Liver (tissue), 9 donors: ENCODE data around the gene SDHB. TPM values are rescaled to one million over a fixed set of nuclear protein-coding genes. Genes with fewer than 3 reads are reported as not detected.

ENCODE experiments used
- DNase-seq: peaks from one replicate; pipeline ENCODE4 v3.0.0-alpha.2; 2017; ENCODE audit warnings: low spot score
- H3K27ac ChIP-seq, 2 donors: one replicate each; pipeline ENCODE4 v1.7.0; 2013; ENCODE audit warnings: inconsistent platforms in 2 of 2, low read length in 2 of 2, control low read depth in 1 of 2, low read depth in 1 of 2, mild to moderate bottlenecking in 1 of 2
- H3K27me3 ChIP-seq, 4 donors: one replicate each; pipeline versions ENCODE4 v1.6.1 to v1.7.0; 2013; ENCODE audit warnings: low read length in 3 of 4, inconsistent platforms in 1 of 4, mild to moderate bottlenecking in 1 of 4, moderate library complexity in 1 of 4; ENCODE audit not compliant: control insufficient read depth in 4 of 4, insufficient read depth in 4 of 4
- H3K36me3 ChIP-seq, 4 donors: one replicate each; pipeline versions ENCODE4 v1.6.1 to v1.7.0; 2013; ENCODE audit warnings: low read length in 3 of 4, mild to moderate bottlenecking in 3 of 4, low read depth in 1 of 4, moderate library complexity in 1 of 4; ENCODE audit not compliant: control insufficient read depth in 4 of 4, insufficient read depth in 3 of 4
- H3K4me1 ChIP-seq, 4 donors: one replicate each; pipeline versions ENCODE4 v1.6.1 to v1.7.0; 2013; ENCODE audit warnings: low read length in 3 of 4, mild to moderate bottlenecking in 3 of 4, moderate library complexity in 1 of 4; ENCODE audit not compliant: control insufficient read depth in 4 of 4, insufficient read depth in 4 of 4
- H3K4me3 ChIP-seq, 3 donors: one replicate each; pipeline versions ENCODE4 v1.6.1 to v1.7.0; 2013; ENCODE audit warnings: low read length in 3 of 3, control low read depth in 1 of 3, low read depth in 1 of 3, mild to moderate bottlenecking in 1 of 3
- H3K9ac ChIP-seq, 2 donors: one replicate each; pipeline ENCODE4 v1.7.0; 2013; ENCODE audit warnings: low read length in 2 of 2, mild to moderate bottlenecking in 2 of 2, moderate library complexity in 2 of 2, control low read depth in 1 of 2, low read depth in 1 of 2
- H3K9me3 ChIP-seq, 4 donors: one replicate each; pipeline versions ENCODE4 v1.6.1 to v1.7.0; 2013; ENCODE audit warnings: low read length in 3 of 4; ENCODE audit not compliant: control insufficient read depth in 4 of 4
- ATF3 ChIP-seq: IDR thresholded peaks from 2 replicates; pipeline ENCODE4 v1.6.1; 2016; ENCODE audit warnings: antibody characterized with exemption
- EGR1 ChIP-seq, 2 donors: IDR thresholded peaks; 2 replicates each; pipeline ENCODE4 v1.6.1; 2016 to 2018; ENCODE audit warnings: antibody characterized with exemption in 2 of 2, low read depth in 2 of 2
- FOXA1 ChIP-seq: IDR thresholded peaks from 2 replicates; pipeline ENCODE4 v1.6.1; 2016; ENCODE audit warnings: antibody characterized with exemption
- FOXA2 ChIP-seq: IDR thresholded peaks from 2 replicates; pipeline ENCODE4 v1.6.1; 2016; ENCODE audit warnings: antibody characterized with exemption
- GABPA ChIP-seq, 2 donors: IDR thresholded peaks in 1 of 2; conservative IDR thresholded peaks in 1 of 2; 2 replicates each; pipeline ENCODE4 v1.6.1; 2016; ENCODE audit warnings: antibody characterized with exemption in 2 of 2, mild to moderate bottlenecking in 1 of 2, moderate library complexity in 1 of 2
- HNF4A ChIP-seq, 2 donors: conservative IDR thresholded peaks; 2 replicates each; pipeline ENCODE4 v1.6.1; 2016; ENCODE audit warnings: antibody characterized with exemption in 2 of 2, mild to moderate bottlenecking in 2 of 2
- HNF4G ChIP-seq: IDR thresholded peaks from 2 replicates; pipeline ENCODE4 v1.6.1; 2016; ENCODE audit warnings: antibody characterized with exemption
- JUND ChIP-seq, 2 donors: IDR thresholded peaks; 2 replicates each; pipeline ENCODE4 v1.6.1; 2016; ENCODE audit warnings: antibody characterized with exemption in 2 of 2
- MAX ChIP-seq: IDR thresholded peaks from 2 replicates; pipeline ENCODE4 v1.6.1; 2016; ENCODE audit warnings: antibody characterized with exemption
- NR2F2 ChIP-seq: IDR thresholded peaks from 2 replicates; pipeline ENCODE4 v1.6.1; 2016; ENCODE audit warnings: antibody characterized with exemption
- RAD21 ChIP-seq, 2 donors: IDR thresholded peaks; 2 replicates each; pipeline ENCODE4 v1.6.1; 2016; ENCODE audit warnings: antibody characterized with exemption in 2 of 2, mild to moderate bottlenecking in 2 of 2
- REST ChIP-seq: IDR thresholded peaks from 2 replicates; pipeline ENCODE4 v1.6.1; 2016; ENCODE audit warnings: antibody characterized with exemption, mild to moderate bottlenecking
- RXRA ChIP-seq, 2 donors: IDR thresholded peaks; 2 replicates each; pipeline ENCODE4 v1.6.1; 2017 to 2018; ENCODE audit warnings: antibody characterized with exemption in 2 of 2, mild to moderate bottlenecking in 1 of 2
- SP1 ChIP-seq: IDR thresholded peaks from 2 replicates; pipeline ENCODE4 v1.6.1; 2018; ENCODE audit warnings: antibody characterized with exemption, mild to moderate bottlenecking
- TAF1 ChIP-seq: conservative IDR thresholded peaks from 2 replicates; pipeline ENCODE4 v1.6.1; 2016; ENCODE audit warnings: antibody characterized with exemption, mild to moderate bottlenecking
- YY1 ChIP-seq: IDR thresholded peaks from 2 replicates; pipeline ENCODE4 v1.6.1; 2016; ENCODE audit warnings: antibody characterized with exemption, mild to moderate bottlenecking
- ZBTB33 ChIP-seq: IDR thresholded peaks from 2 replicates; pipeline ENCODE4 v1.6.1; 2016; ENCODE audit warnings: antibody characterized with exemption
- whole genome bisulfite sequencing: extraction: QIAGEN DNeasy Blood & Tissue Kit; methylation state at CpG from one replicate; pipeline ENCODE4 v1.1.7; 2013; 5-methylcytosine and 5-hydroxymethylcytosine counted together
- polyA plus RNA-seq, 2 donors: library from polyadenylated mRNA; stranded (reverse) in 1 of 2; unstranded in 1 of 2; fragments of 200-250 nt in 1 of 2; fragments of >200 nt in 1 of 2; fragmentation: Nextera tagmentation in 1 of 2; extraction: Ambion mirVana in 1 of 2; gene quantifications; one replicate each; pipeline versions ENCODE4 v1.2.1 to v1.2.3, GENCODE V29; 2013 to 2015
- total RNA-seq, 2 donors: library from RNA; depleted of rRNA; stranded (reverse); fragments of >200 nt; gene quantifications; one replicate each; pipeline ENCODE4 v1.2.3, GENCODE V29; 2014
- donor health status: healthy.
- donor health status: healthy.
- donor health status: healthy.
- donor health status: healthy.
- donor health status: healthy.

SDHB gene
- total and polyA plus RNA-seq, 4 donors: 73.9 to 279 (median 172) TPM

DNA sequence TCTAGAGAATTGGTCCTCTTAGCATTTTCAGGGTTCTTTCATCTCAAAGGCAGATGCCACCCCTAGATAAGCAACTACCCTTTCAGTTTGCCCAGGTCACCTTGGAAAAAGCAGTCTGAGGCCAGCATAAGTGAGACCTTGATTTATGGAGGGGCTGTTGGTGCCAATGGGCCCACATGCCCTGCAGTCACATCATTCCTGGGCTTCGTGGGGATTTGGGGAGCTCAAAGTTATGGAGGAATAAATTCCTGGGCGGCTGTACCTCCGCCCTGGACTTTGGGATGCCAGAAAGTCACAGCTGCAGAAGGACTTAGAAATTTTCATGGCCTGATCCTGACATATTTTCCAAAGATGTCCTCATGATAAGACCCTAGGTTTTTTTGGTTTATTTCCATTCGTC, 2.7 kb upstream of the SDHB start:
- H3K27ac ChIP-seq: no peak overlapping the region
- H3K27me3 ChIP-seq: no peaks in the 10 kb centered on the region
- no peak overlapping the region for H3K4me3 ChIP-seq
- H3K4me1 ChIP-seq: peaks cover 4 to 18% (median 16%) of the 10 kb centered on the region in 4 donors
- DNase-seq: no peak
- H3K36me3 ChIP-seq: no peaks in the 10 kb centered on the region
- WGBS: 90% methylated on average over 4 of the region's 4 CpGs
- TF ChIP-seq FOXA1 (no peak), HNF4G (no peak), RXRA (IDR thresholded peaks at IDR 0.05) (no peak), SP1 (no peak), TAF1 (no peak), REST (no peak), RAD21 (IDR thresholded peaks at IDR 0.05) (no peak), ATF3 (no peak), JUND (IDR thresholded peaks at IDR 0.05) (no peak), GABPA (IDR thresholded peaks at IDR 0.05 in 1 of 2, conservative IDR thresholded peaks at IDR 0.05 in 1 of 2) (no peak), FOXA2 (no peak), EGR1 (IDR thresholded peaks at IDR 0.05; ENCODE audit: low read depth in 2 of 2) (no peak), HNF4A (conservative IDR thresholded peaks at IDR 0.05) (no peak), YY1 (no peak), ZBTB33 (no peak), NR2F2 (no peak)
- H3K9me3 ChIP-seq: no peaks in the 10 kb centered on the region
- H3K9ac ChIP-seq: no peak overlapping the region

DNA sequence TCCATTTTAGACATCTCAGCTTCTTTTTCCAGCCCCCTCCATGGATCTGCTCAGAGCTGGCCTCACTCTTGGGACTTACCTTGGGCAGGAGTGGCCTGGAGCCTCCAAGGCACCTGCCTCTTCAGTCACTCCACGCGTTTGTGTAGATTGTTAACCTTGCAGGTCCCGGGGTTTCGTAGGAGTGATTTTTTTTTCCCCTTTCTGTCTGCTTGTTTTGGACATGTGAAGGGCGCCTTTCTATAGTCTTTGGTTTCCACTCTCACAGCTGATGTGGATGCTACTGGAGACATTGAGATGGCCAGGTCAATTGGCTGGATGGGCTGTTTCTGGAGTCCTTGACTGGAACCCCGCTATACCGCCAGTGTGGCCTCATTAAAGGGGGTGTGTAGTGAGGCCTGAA, 2.0 kb upstream of the SDHB start:
- no peak for DNase-seq
- WGBS: 96% methylated on average over 7 of the region's 7 CpGs
- Histone ChIP-seq H3K4me1 (peaks cover 4 to 23% (median 17%) of the 10 kb centered on the region in 4 donors), H3K4me3 (no peak overlapping the region), H3K27ac (no peak overlapping the region), H3K9me3 (no peaks in the 10 kb centered on the region), H3K27me3 (no peaks in the 10 kb centered on the region), H3K36me3 (no peaks in the 10 kb centered on the region), H3K9ac (no peak overlapping the region)
- no peak for TF ChIP-seq RXRA (IDR thresholded peaks at IDR 0.05)
- no peak for TF ChIP-seq GABPA (IDR thresholded peaks at IDR 0.05 in 1 of 2, conservative IDR thresholded peaks at IDR 0.05 in 1 of 2)
- no peak for TF ChIP-seq RAD21 (IDR thresholded peaks at IDR 0.05)
- TF ChIP-seq HNF4A (conservative IDR thresholded peaks at IDR 0.05): no peak
- TF ChIP-seq TAF1: no peak
- no peak for TF ChIP-seq EGR1 (IDR thresholded peaks at IDR 0.05; ENCODE audit: low read depth in 2 of 2)
- TF ChIP-seq ATF3: no peak
- no peak for TF ChIP-seq YY1
- no peak for TF ChIP-seq SP1
- TF ChIP-seq FOXA2: no peak
- no peak for TF ChIP-seq HNF4G
- no peak for TF ChIP-seq MAX
- TF ChIP-seq ZBTB33: no peak
